ENCODE data around the gene RBM33. TPM values are rescaled to one million over a fixed set of nuclear protein-coding genes. Genes with fewer than 3 reads are reported as not detected.
"Not testable (repeated sequence)": the region's sequence is repeated elsewhere in the genome, so short reads cannot be mapped to it uniquely, and the experiment has no call there.

RBM33 gene
- total and polyA plus RNA-seq, 2 experiments from 2014 or later: 51.1 to 53.5 TPM

- no peaks in the 10 kb centered on the region for H3K27me3 ChIP-seq
- no peak overlapping the region for H3K27ac ChIP-seq
- TF ChIP-seq CTCF (IDR thresholded peaks at IDR 0.05; ENCODE audit: low read depth, low read length): no peak
- no peak overlapping the region for H3K4me3 ChIP-seq
- peaks cover 3% of the 10 kb centered on the region for H3K36me3 ChIP-seq
- no peaks in the 10 kb centered on the region for H3K9me3 ChIP-seq (ENCODE audit: low read depth)
- no peak for DNase-seq (ENCODE audit: low read depth in 1 of 2, low spot score in 1 of 2)
- H3K4me1 ChIP-seq (ENCODE audit: low read depth): no peaks in the 10 kb centered on the region
Observed at GRCh38 chr7:155610633-155611193, 33.7 kb upstream of the RBM33 start.

- Histone ChIP-seq H3K4me1 (ENCODE audit: low read depth) (no peaks in the 10 kb centered on the region), H3K27ac (no peak overlapping the region), H3K4me3 (no peak overlapping the region), H3K9me3 (ENCODE audit: low read depth) (no peaks in the 10 kb centered on the region), H3K36me3 (peaks cover 3% of the 10 kb centered on the region), H3K27me3 (no peaks in the 10 kb centered on the region)
- DNase-seq (ENCODE audit: low read depth in 1 of 2, low spot score in 1 of 2): no peak
- no peak for TF ChIP-seq CTCF (IDR thresholded peaks at IDR 0.05; ENCODE audit: low read depth, low read length)
Observed at GRCh38 chr7:155611808-155612447, 32.5 kb upstream of the RBM33 start.

GRCh38 chr7:155612658-155613057 lies 31.8 kb upstream of the RBM33 start:
- H3K4me3 ChIP-seq: no peak overlapping the region
- H3K36me3 ChIP-seq: peaks cover 3% of the 10 kb centered on the region

GRCh38 chr7:155615085-155615484 lies 29.4 kb upstream of the RBM33 start:
- not testable (repeated sequence) for H3K27ac ChIP-seq; H3K9me3 ChIP-seq (ENCODE audit: low read depth); DNase-seq (ENCODE audit: low read depth in 1 of 2, low spot score in 1 of 2); H3K4me3 ChIP-seq; H3K4me1 ChIP-seq (ENCODE audit: low read depth); H3K27me3 ChIP-seq; H3K36me3 ChIP-seq

More at GRCh38 chr7:155612658-155613057, 31.8 kb upstream of the RBM33 start:
- H3K27me3 ChIP-seq: no peaks in the 10 kb centered on the region
- H3K27ac ChIP-seq: no peak overlapping the region
- no peaks in the 10 kb centered on the region for H3K9me3 ChIP-seq (ENCODE audit: low read depth)
- DNase-seq (ENCODE audit: low read depth in 1 of 2, low spot score in 1 of 2): no peak
- TF ChIP-seq CTCF (IDR thresholded peaks at IDR 0.05; ENCODE audit: low read depth, low read length): no peak
- H3K4me1 ChIP-seq (ENCODE audit: low read depth): no peaks in the 10 kb centered on the region

GRCh38 chr7:155618708-155619633 lies 25.5 kb upstream of the RBM33 start:
- no peak overlapping the region for H3K4me3 ChIP-seq
- peak in 1 of 2 donors; percentile 26 for DNase-seq (ENCODE audit: low read depth in 1 of 2, low spot score in 1 of 2)
- TF ChIP-seq CTCF (IDR thresholded peaks at IDR 0.05; ENCODE audit: low read depth, low read length): no peak

More at GRCh38 chr7:155618708-155619633, 25.5 kb upstream of the RBM33 start:
- no peak overlapping the region for H3K27ac ChIP-seq
- H3K9me3 ChIP-seq (ENCODE audit: low read depth): no peaks in the 10 kb centered on the region
- no peaks in the 10 kb centered on the region for H3K4me1 ChIP-seq (ENCODE audit: low read depth)
- no peaks in the 10 kb centered on the region for H3K27me3 ChIP-seq
- peaks cover 3% of the 10 kb centered on the region for H3K36me3 ChIP-seq
